Measurements from ENCODE around the gene PLXNA4.

PLXNA4 gene

GRCh38 chr7:132560825-132561529, 15.3 kb downstream of the PLXNA4 start:
- FAIRE-seq (no peak), DNase-seq (ENCODE audit: insufficient read length) (no peak)
- TF ChIP-seq POLR2A (IDR thresholded peaks at IDR 0.05; ENCODE audit: low read depth, low read length), result no peak
- TF ChIP-seq POLR2AphosphoS5 (IDR thresholded peaks at IDR 0.05; ENCODE audit: low read depth, low read length), result no peak
- TF ChIP-seq TAF1 (IDR thresholded peaks at IDR 0.05; ENCODE audit: borderline replicate concordance, low read depth, low read length), result no peak

GRCh38 chr7:132560105-132560504, 16.2 kb downstream of the PLXNA4 start:
- no peak for TF ChIP-seq TAF1 (IDR thresholded peaks at IDR 0.05; ENCODE audit: borderline replicate concordance, low read depth, low read length)
- TF ChIP-seq POLR2A (IDR thresholded peaks at IDR 0.05; ENCODE audit: low read depth, low read length), result no peak
- no peak for TF ChIP-seq POLR2AphosphoS5 (IDR thresholded peaks at IDR 0.05; ENCODE audit: low read depth, low read length)
- DNase-seq (ENCODE audit: insufficient read length), result no peak
- FAIRE-seq, result no peak

GRCh38 chr7:132558815-132559214, 17.5 kb downstream of the PLXNA4 start:
- TF ChIP-seq TAF1 (IDR thresholded peaks at IDR 0.05; ENCODE audit: borderline replicate concordance, low read depth, low read length) (no peak), POLR2AphosphoS5 (IDR thresholded peaks at IDR 0.05; ENCODE audit: low read depth, low read length) (no peak), POLR2A (IDR thresholded peaks at IDR 0.05; ENCODE audit: low read depth, low read length) (no peak)
- DNase-seq (ENCODE audit: insufficient read length) (no peak), FAIRE-seq (no peak)

GRCh38 chr7:132557489-132558044, 18.7 kb downstream of the PLXNA4 start:
- FAIRE-seq, result no peak
- DNase-seq (ENCODE audit: insufficient read length), result no peak
- no peak for TF ChIP-seq TAF1 (IDR thresholded peaks at IDR 0.05; ENCODE audit: borderline replicate concordance, low read depth, low read length)
- TF ChIP-seq POLR2A (IDR thresholded peaks at IDR 0.05; ENCODE audit: low read depth, low read length), result no peak
- no peak for TF ChIP-seq POLR2AphosphoS5 (IDR thresholded peaks at IDR 0.05; ENCODE audit: low read depth, low read length)

GRCh38 chr7:132554446-132554845, 21.8 kb downstream of the PLXNA4 start:
- FAIRE-seq (no peak), DNase-seq (ENCODE audit: insufficient read length) (no peak)
- TF ChIP-seq POLR2AphosphoS5 (IDR thresholded peaks at IDR 0.05; ENCODE audit: low read depth, low read length) (no peak), TAF1 (IDR thresholded peaks at IDR 0.05; ENCODE audit: borderline replicate concordance, low read depth, low read length) (no peak)

GRCh38 chr7:132553031-132553430, 23.2 kb downstream of the PLXNA4 start:
- TF ChIP-seq POLR2A (IDR thresholded peaks at IDR 0.05; ENCODE audit: low read depth, low read length) (no peak), POLR2AphosphoS5 (IDR thresholded peaks at IDR 0.05; ENCODE audit: low read depth, low read length) (no peak), TAF1 (IDR thresholded peaks at IDR 0.05; ENCODE audit: borderline replicate concordance, low read depth, low read length) (no peak)
- FAIRE-seq (no peak), DNase-seq (ENCODE audit: insufficient read length) (no peak)

GRCh38 chr7:132551886-132552285, 24.4 kb downstream of the PLXNA4 start:
- DNase-seq (ENCODE audit: insufficient read length) (no peak), FAIRE-seq (no peak)
- TF ChIP-seq POLR2AphosphoS5 (IDR thresholded peaks at IDR 0.05; ENCODE audit: low read depth, low read length) (no peak), TAF1 (IDR thresholded peaks at IDR 0.05; ENCODE audit: borderline replicate concordance, low read depth, low read length) (no peak), POLR2A (IDR thresholded peaks at IDR 0.05; ENCODE audit: low read depth, low read length) (no peak)

- DNase-seq (ENCODE audit: insufficient read length) (no peak), FAIRE-seq (no peak)
- TF ChIP-seq POLR2AphosphoS5 (IDR thresholded peaks at IDR 0.05; ENCODE audit: low read depth, low read length) (no peak), POLR2A (IDR thresholded peaks at IDR 0.05; ENCODE audit: low read depth, low read length) (no peak), TAF1 (IDR thresholded peaks at IDR 0.05; ENCODE audit: borderline replicate concordance, low read depth, low read length) (no peak)
Measured at GRCh38 chr7:132551439-132551838, 24.8 kb downstream of the PLXNA4 start.

- FAIRE-seq (no peak), DNase-seq (ENCODE audit: insufficient read length) (no peak)
- no peak for TF ChIP-seq POLR2A (IDR thresholded peaks at IDR 0.05; ENCODE audit: low read depth, low read length)
- no peak for TF ChIP-seq POLR2AphosphoS5 (IDR thresholded peaks at IDR 0.05; ENCODE audit: low read depth, low read length)
Measured at GRCh38 chr7:132548489-132549078, 27.7 kb downstream of the PLXNA4 start.

- DNase-seq (ENCODE audit: insufficient read length), result no peak
- TF ChIP-seq POLR2A (IDR thresholded peaks at IDR 0.05; ENCODE audit: low read depth, low read length), result no peak
- no peak for TF ChIP-seq POLR2AphosphoS5 (IDR thresholded peaks at IDR 0.05; ENCODE audit: low read depth, low read length)
- no peak for TF ChIP-seq TAF1 (IDR thresholded peaks at IDR 0.05; ENCODE audit: borderline replicate concordance, low read depth, low read length)
- FAIRE-seq, result no peak
Measured at GRCh38 chr7:132547821-132548220, 28.4 kb downstream of the PLXNA4 start.

- DNase-seq (ENCODE audit: insufficient read length), result no peak
- no peak for FAIRE-seq
- TF ChIP-seq POLR2AphosphoS5 (IDR thresholded peaks at IDR 0.05; ENCODE audit: low read depth, low read length) (no peak), POLR2A (IDR thresholded peaks at IDR 0.05; ENCODE audit: low read depth, low read length) (no peak), TAF1 (IDR thresholded peaks at IDR 0.05; ENCODE audit: borderline replicate concordance, low read depth, low read length) (no peak)
Measured at GRCh38 chr7:132546366-132547127, 29.7 kb downstream of the PLXNA4 start.

All from GM12892 (cell line).